MCF 10A (cell line): ENCODE measurements around the gene EFEMP2. TPM values are rescaled to one million over a fixed set of nuclear protein-coding genes. Genes with fewer than 3 reads are reported as not detected.

Source experiments
- BruUV-seq: library from RNA; stranded (reverse); fragments of 400-500 nt; replicated peaks from 2 replicates; lab custom pipeline; 2021; lab: Mats Ljungman, UMichigan
- CTCF ChIA-PET: fragments of 300-600 bp; sonication (Branson Sonifier 250); formaldehyde crosslinking; extraction: SDS; loops from one replicate; lab custom pipeline; 2021; ENCODE audit warnings: antibody characterized with exemption, inconsistent platforms; lab: Yijun Ruan, JAX
- POLR2A ChIA-PET: fragments of 300-600, 350-650 bp; sonication (Branson Sonifier 250); formaldehyde crosslinking; extraction: SDS; loops from one replicate; lab custom pipeline; 2020; ENCODE audit warnings: antibody characterized with exemption, inconsistent platforms; lab: Yijun Ruan, JAX
- DNase-seq: peaks from one replicate; pipeline ENCODE4 v3.0.0-alpha.2; 2018; ENCODE audit not compliant: unreplicated experiment
- H3K27ac Mint-ChIP-seq: one replicate; pipeline ENCODE4 v1.8.0; 2022; ENCODE audit warnings: mild to moderate bottlenecking, low read depth, mixed read lengths; ENCODE audit not compliant: unreplicated experiment
- H3K27me3 Mint-ChIP-seq: one replicate; pipeline ENCODE4 v1.8.0; 2022; ENCODE audit warnings: mixed read lengths; ENCODE audit not compliant: insufficient read depth, unreplicated experiment
- H3K36me3 Mint-ChIP-seq: one replicate; pipeline ENCODE4 v1.8.0; 2022; ENCODE audit warnings: mild to moderate bottlenecking, moderate library complexity, mixed read lengths; ENCODE audit not compliant: insufficient read depth, unreplicated experiment
- H3K4me1 Mint-ChIP-seq: one replicate; pipeline ENCODE4 v1.8.0; 2022; ENCODE audit warnings: mixed read lengths; ENCODE audit not compliant: insufficient read depth, unreplicated experiment
- H3K4me3 Mint-ChIP-seq: one replicate; pipeline ENCODE4 v1.8.0; 2022; ENCODE audit warnings: mild to moderate bottlenecking, moderate library complexity, mixed read lengths; ENCODE audit not compliant: unreplicated experiment
- H3K9me3 Mint-ChIP-seq: one replicate; pipeline ENCODE4 v1.8.0; 2022; ENCODE audit warnings: mixed read lengths; ENCODE audit not compliant: unreplicated experiment
- intact Hi-C: fragments of 100-400 bp; cut with micrococcal nuclease; formaldehyde crosslinking; loops from 2 replicates; pipeline ENCODE4 v1.14.1; 2022
- total RNA-seq: library from RNA; stranded (reverse); gene quantifications from 2 replicates; pipeline ENCODE4 v1.2.3, GENCODE V29; 2022
- TF ChIP-seq, protein P1 (sequence below): fragments of 200-600 bp; IDR thresholded peaks from one replicate; pipeline ENCODE4 v1.8.0; 2022; ENCODE audit warnings: antibody characterized with exemption, mild to moderate bottlenecking; ENCODE audit not compliant: unreplicated experiment

EFEMP2 gene
- total RNA-seq, 1 experiment from 2014 or later = 2.4 TPM

GRCh38 chr11:65896034-65896999 is 23.7 kb upstream of the EFEMP2 start:
- intact Hi-C loops = no loop called here
- CTCF ChIA-PET = interaction anchor here (0.6 to 4.3 kb wide), 6 partner anchors 8 to 323 kb away, joined by 3 to 55 read pairs (median 3); partner anchors contain the start of gene FIBP
- Mint-ChIP-seq H3K27ac (peak overlapping the region; percentile 89), H3K4me1 (peaks cover 38% of the 10 kb centered on the region), H3K9me3 (no peaks in the 10 kb centered on the region), H3K4me3 (peak overlapping the region; percentile 96), H3K36me3 (peaks cover 55% of the 10 kb centered on the region), H3K27me3 (no peaks in the 10 kb centered on the region)
- POLR2A ChIA-PET = interaction anchor here (0.6 to 6.4 kb wide), 14 partner anchors 7 to 1120 kb away, joined by 3 to 222 read pairs (median 4); partner anchors contain the start of genes CCDC85B, CFL1 and FIBP
- TF ChIP-seq, protein P1, sequence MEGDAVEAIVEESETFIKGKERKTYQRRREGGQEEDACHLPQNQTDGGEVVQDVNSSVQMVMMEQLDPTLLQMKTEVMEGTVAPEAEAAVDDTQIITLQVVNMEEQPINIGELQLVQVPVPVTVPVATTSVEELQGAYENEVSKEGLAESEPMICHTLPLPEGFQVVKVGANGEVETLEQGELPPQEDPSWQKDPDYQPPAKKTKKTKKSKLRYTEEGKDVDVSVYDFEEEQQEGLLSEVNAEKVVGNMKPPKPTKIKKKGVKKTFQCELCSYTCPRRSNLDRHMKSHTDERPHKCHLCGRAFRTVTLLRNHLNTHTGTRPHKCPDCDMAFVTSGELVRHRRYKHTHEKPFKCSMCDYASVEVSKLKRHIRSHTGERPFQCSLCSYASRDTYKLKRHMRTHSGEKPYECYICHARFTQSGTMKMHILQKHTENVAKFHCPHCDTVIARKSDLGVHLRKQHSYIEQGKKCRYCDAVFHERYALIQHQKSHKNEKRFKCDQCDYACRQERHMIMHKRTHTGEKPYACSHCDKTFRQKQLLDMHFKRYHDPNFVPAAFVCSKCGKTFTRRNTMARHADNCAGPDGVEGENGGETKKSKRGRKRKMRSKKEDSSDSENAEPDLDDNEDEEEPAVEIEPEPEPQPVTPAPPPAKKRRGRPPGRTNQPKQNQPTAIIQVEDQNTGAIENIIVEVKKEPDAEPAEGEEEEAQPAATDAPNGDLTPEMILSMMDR = no peak
- BruUV-seq = no TSS peak
- no peak for DNase-seq

DNA sequence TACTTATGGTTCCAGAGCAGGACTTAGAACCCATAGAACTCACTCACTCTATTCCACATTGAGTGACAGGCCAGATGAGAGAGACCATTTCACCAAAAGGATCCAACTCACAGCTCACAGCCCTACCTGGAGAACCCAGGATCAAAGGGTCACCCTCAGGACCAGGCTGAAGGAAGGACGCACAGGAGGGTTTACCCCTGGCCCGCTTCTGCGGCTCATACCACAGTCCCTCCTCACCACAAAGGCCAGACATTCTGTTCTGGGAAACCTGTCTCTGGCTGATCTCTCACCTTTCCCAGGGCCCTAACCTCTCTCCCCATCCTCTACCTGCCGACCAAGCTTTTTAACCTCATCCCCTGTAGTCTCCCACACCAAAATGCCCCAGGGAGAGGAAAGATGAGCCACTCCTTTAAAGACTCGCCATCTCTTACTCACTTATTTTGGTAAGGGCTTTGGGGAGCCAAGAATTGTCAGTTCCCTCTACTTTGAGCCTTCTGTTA is 22.9 kb upstream of the EFEMP2 start:
- CTCF ChIA-PET = interaction anchor here (1.0 to 4.3 kb wide), 4 partner anchors 10 to 127 kb away, joined by 3 to 55 read pairs (median 3); no protein-coding TSS in a partner anchor

DNA sequence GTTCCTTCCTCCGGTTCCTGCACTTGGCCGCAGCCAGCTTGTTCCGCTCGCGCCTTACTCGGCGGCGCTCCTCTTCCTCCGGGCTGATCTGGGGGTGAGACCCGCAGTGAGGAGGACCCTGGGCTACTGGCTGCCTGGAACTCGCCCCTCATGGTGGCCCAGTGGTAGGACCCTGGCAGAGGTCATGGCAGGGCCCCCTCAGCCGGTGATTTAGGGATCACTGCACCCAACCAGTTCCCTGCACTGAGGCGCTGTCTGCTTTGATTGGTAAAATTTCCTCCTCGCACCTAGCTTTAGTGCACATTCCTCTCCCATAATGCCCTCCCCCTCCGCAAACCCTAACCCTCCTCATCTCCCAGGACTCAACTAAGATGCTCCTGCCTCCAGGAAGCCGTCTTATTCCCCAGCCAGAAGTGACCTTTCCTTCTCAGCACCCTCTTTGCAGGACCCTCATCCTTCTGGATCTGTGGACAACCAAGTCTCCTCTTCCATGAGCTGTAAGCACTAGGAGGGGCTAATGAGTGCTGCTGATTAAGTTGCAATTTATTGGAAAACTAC is 21.5 kb upstream of the EFEMP2 start:
- DNase-seq = no peak
- Mint-ChIP-seq H3K27ac (peak overlapping the region; percentile 23), H3K27me3 (no peaks in the 10 kb centered on the region), H3K9me3 (no peaks in the 10 kb centered on the region), H3K36me3 (peaks cover 69% of the 10 kb centered on the region), H3K4me1 (peaks cover 48% of the 10 kb centered on the region), H3K4me3 (no peak overlapping the region)
- TF ChIP-seq, protein P1 = no peak
- ChIA-PET CTCF (interaction anchor here (0.6 to 1.6 kb wide), 5 partner anchors 9 to 243 kb away, joined by 3 to 6 read pairs (median 4); no protein-coding TSS in a partner anchor), POLR2A (interaction anchor here (0.6 to 3.6 kb wide), 5 partner anchors 18 to 176 kb away, joined by 3 to 14 read pairs (median 3); no protein-coding TSS in a partner anchor)
- no TSS peak for BruUV-seq
- intact Hi-C loops = no loop called here

More for the DNA sequence above, 22.9 kb upstream of the EFEMP2 start:
- H3K27me3 Mint-ChIP-seq = no peaks in the 10 kb centered on the region
- no peak overlapping the region for H3K4me3 Mint-ChIP-seq
- peak overlapping the region; percentile 89 for H3K27ac Mint-ChIP-seq
- intact Hi-C loops = no loop called here
- TF ChIP-seq, protein P1 = no peak
- no TSS peak for BruUV-seq
- H3K9me3 Mint-ChIP-seq = no peaks in the 10 kb centered on the region
- POLR2A ChIA-PET = interaction anchor here (0.9 to 3.6 kb wide), 5 partner anchors 21 to 37 kb away, joined by 3 to 14 read pairs (median 3); no protein-coding TSS in a partner anchor
- DNase-seq = no peak
- peaks cover 63% of the 10 kb centered on the region for H3K36me3 Mint-ChIP-seq
- H3K4me1 Mint-ChIP-seq = peaks cover 35% of the 10 kb centered on the region
